Fibroblast of lung (primary cell): ENCODE measurements around the gene ZDHHC14.

ENCODE experiments used
- EZH2 ChIP-seq: IDR thresholded peaks from 2 replicates; pipeline ENCODE4 v1.5.1; 2012; ENCODE audit warnings: low read length, control low read depth, mild to moderate bottlenecking; ENCODE audit errors: missing control alignments
- TF ChIP-seq, protein P1 (sequence below), 2 donors: IDR thresholded peaks in 1 of 2; conservative IDR thresholded peaks in 1 of 2; 1 replicate in 1 of 2; 2 replicates in 1 of 2; pipeline ENCODE4 v1.5.1; 2011 to 2012; ENCODE audit warnings: low read length in 2 of 2, control low read depth in 1 of 2, inconsistent platforms in 1 of 2, low read depth in 1 of 2, mild to moderate bottlenecking in 1 of 2

DNA sequence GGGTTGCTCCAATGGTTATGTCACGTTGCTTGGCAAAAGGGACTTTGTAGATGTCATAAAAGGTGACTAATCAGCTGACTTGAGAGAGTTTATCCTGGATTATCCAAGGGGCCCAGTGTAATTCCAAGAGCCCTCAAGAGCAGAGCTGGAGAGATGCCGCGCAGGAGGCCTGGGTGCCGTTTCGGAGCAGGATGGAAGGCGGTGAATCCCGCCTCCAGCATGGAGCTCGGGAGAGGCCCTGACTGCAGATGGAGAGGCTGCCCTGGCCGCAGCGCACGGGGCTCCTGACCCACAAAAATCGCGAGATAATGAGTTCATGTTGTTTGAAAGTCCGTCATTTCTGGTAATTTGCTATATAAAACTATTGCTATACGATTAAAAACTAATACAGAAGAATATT lies 219.8 kb downstream of the ZDHHC14 start:
- TF ChIP-seq, protein P1, sequence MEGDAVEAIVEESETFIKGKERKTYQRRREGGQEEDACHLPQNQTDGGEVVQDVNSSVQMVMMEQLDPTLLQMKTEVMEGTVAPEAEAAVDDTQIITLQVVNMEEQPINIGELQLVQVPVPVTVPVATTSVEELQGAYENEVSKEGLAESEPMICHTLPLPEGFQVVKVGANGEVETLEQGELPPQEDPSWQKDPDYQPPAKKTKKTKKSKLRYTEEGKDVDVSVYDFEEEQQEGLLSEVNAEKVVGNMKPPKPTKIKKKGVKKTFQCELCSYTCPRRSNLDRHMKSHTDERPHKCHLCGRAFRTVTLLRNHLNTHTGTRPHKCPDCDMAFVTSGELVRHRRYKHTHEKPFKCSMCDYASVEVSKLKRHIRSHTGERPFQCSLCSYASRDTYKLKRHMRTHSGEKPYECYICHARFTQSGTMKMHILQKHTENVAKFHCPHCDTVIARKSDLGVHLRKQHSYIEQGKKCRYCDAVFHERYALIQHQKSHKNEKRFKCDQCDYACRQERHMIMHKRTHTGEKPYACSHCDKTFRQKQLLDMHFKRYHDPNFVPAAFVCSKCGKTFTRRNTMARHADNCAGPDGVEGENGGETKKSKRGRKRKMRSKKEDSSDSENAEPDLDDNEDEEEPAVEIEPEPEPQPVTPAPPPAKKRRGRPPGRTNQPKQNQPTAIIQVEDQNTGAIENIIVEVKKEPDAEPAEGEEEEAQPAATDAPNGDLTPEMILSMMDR (conservative IDR thresholded peaks at IDR 0.05 in 1 of 2, IDR thresholded peaks at IDR 0.05 in 1 of 2; ENCODE audit: low read depth in 1 of 2, low read length in 2 of 2) = no peak
- no peak for TF ChIP-seq EZH2
